Kidney (tissue), 14 donors: ENCODE measurements around the gene FAM227B. TPM values are rescaled to one million over a fixed set of nuclear protein-coding genes. Genes with fewer than 3 reads are reported as not detected.

Experiments
- DNase-seq, 5 donors: peaks; one replicate each; pipeline ENCODE4 v3.0.0-alpha.2; 2013 to 2020
- FAIRE-seq: peaks from 2 replicates; lab custom pipeline; 2012; peaks lifted over from hg19 to GRCh38; lab: Jason Lieb, UNC
- H3K27ac ChIP-seq, 2 donors: one replicate each; pipeline ENCODE4 v1.7.0; 2013; ENCODE audit warnings: low read depth in 2 of 2, low read length in 2 of 2, inconsistent platforms in 1 of 2
- H3K27me3 ChIP-seq: one replicate; pipeline ENCODE4 v1.7.1; 2013; ENCODE audit warnings: low read length, inconsistent platforms; ENCODE audit not compliant: control insufficient read depth, insufficient read depth
- H3K36me3 ChIP-seq, 3 donors: one replicate each; pipeline versions ENCODE4 v1.7.0 to v1.7.1; 2013; ENCODE audit warnings: low read length in 3 of 3, control low read depth in 1 of 3, inconsistent platforms in 1 of 3; ENCODE audit not compliant: insufficient read depth in 3 of 3, control insufficient read depth in 2 of 3
- H3K4me1 ChIP-seq, 3 donors: one replicate each; pipeline versions ENCODE4 v1.7.0 to v1.7.1; 2013; ENCODE audit warnings: low read length in 3 of 3, inconsistent platforms in 1 of 3, low read depth in 1 of 3; ENCODE audit not compliant: control insufficient read depth in 2 of 3, insufficient read depth in 2 of 3
- H3K4me3 ChIP-seq, 3 donors: one replicate each; pipeline versions ENCODE4 v1.7.0 to v1.8.1; 2013; ENCODE audit warnings: low read length in 3 of 3, control low read depth in 1 of 3, inconsistent platforms in 1 of 3
- H3K9ac ChIP-seq, 3 donors: one replicate each; pipeline versions ENCODE4 v1.7.0 to v1.7.1; 2013; ENCODE audit warnings: low read length in 3 of 3, control low read depth in 1 of 3, inconsistent platforms in 1 of 3
- H3K9me3 ChIP-seq, 3 donors: one replicate each; pipeline versions ENCODE4 v1.7.0 to v1.7.1; 2013; ENCODE audit warnings: low read length in 3 of 3, control low read depth in 1 of 3, inconsistent platforms in 1 of 3; ENCODE audit not compliant: control insufficient read depth in 2 of 3, insufficient read depth in 1 of 3
- CTCF ChIP-seq: IDR thresholded peaks from 3 replicates; pipeline ENCODE4 v1.5.1; 2012; ENCODE audit warnings: mild to moderate bottlenecking, moderate library complexity, borderline replicate concordance; ENCODE audit not compliant: insufficient read depth; ENCODE audit errors: extremely low read depth
- intact Hi-C: fragments of 100-400 bp; cut with DNase I; formaldehyde crosslinking; loops from one replicate; pipeline ENCODE4 v1.11.1; 2022
- polyA plus RNA-seq: library from polyadenylated mRNA; stranded (reverse); fragments of 350-450 nt; fragmentation: Illumina TruSeq; extraction: RNeasy Lipid Tissue Mini Kit (QIAGEN cat#74804); gene quantifications from one replicate; pipeline ENCODE4 v1.2.3, GENCODE V29; 2014; ENCODE audit warnings: low read depth, low replicate concordance; ENCODE audit not compliant: insufficient read depth
- total RNA-seq: library from RNA; stranded (reverse); fragmentation: NEBNext Ultra II Directional; extraction: Animal tissue kit (Norgen Biotek cat#: 25700); gene quantifications from one replicate; pipeline ENCODE4 v1.2.1, GENCODE V29; 2021
- donor health status: control.
- donor health status: control.
- donor health status: control.
- donor health status: control.
- donor health status: control.
- donor health status: DM: yes; HTN: yes; CAD: no.
- donor health status: Normal renal cell carcinoma (clear cell type).

FAM227B gene
- total and polyA plus RNA-seq, 2 donors from 2014 or later: 11.7 to 12.2 TPM

DNA sequence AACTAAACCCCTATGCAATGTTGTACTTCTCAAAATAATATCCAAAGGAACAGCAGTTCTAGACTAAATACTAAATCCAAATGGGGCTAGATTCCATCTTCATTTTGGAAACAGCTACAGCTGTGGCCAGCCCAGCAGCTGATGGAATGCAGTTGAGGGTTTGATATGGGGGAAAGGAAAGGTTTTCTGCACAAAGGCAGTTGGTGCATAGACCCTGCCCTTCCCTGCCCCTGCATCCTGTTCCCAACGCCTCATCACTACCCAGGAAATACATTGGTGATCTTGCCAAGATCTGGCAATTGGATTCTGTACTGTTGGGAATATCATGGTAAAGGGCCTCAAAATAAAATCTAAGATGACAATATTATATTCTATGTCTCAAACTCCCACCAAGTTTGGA is 44.1 kb upstream of the FAM227B start:
- H3K27ac ChIP-seq: no peak overlapping the region
- FAIRE-seq (no peak), DNase-seq (no peak)
- H3K36me3 ChIP-seq: no peaks in the 10 kb centered on the region
- H3K27me3 ChIP-seq: no peaks in the 10 kb centered on the region
- TF ChIP-seq CTCF: no peak
- H3K4me3 ChIP-seq: no peak overlapping the region
- no peak overlapping the region for H3K9ac ChIP-seq
- no peaks in the 10 kb centered on the region for H3K4me1 ChIP-seq
- intact Hi-C loops: no loop called here
- no peaks in the 10 kb centered on the region for H3K9me3 ChIP-seq

DNA sequence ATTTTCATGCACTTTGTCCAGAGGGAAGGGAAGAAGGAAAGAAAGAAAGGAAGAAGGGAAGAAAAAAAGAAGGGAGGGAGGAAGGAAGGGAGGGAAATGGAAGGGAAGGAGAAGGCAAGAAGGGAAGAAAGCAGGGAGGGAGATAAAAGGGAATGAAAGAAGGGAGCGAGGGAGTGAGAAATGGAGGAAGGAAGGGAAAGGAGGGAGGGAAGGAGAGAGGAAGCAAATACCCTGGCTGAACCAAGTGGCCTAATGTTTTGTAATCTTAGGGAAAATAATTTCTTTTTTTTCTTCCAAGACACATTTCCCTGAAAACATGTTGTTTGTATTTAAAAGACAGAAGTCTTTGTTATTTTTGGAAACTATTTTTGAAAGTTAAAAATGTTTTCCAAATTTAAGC is 36.1 kb upstream of the FAM227B start:
- TF ChIP-seq CTCF: no peak
- intact Hi-C loops: no loop called here
- H3K27ac ChIP-seq: no peak overlapping the region
- FAIRE-seq: no peak
- H3K9me3 ChIP-seq: peaks cover 0 to 20% (median 0%) of the 10 kb centered on the region in 3 donors
- no peaks in the 10 kb centered on the region for H3K36me3 ChIP-seq
- no peak for DNase-seq
- no peak overlapping the region for H3K4me3 ChIP-seq
- no peak overlapping the region for H3K9ac ChIP-seq
- H3K27me3 ChIP-seq: no peaks in the 10 kb centered on the region
- no peaks in the 10 kb centered on the region for H3K4me1 ChIP-seq

- no peaks in the 10 kb centered on the region for H3K36me3 ChIP-seq
- H3K27ac ChIP-seq: no peak overlapping the region
- FAIRE-seq: no peak
- no peak overlapping the region for H3K9ac ChIP-seq
- no peak overlapping the region for H3K4me3 ChIP-seq
- no peak for DNase-seq
- no peak for TF ChIP-seq CTCF
- H3K4me1 ChIP-seq: no peaks in the 10 kb centered on the region
- H3K9me3 ChIP-seq: peaks cover 0 to 20% (median 0%) of the 10 kb centered on the region in 3 donors
- intact Hi-C loops: no loop called here
- no peaks in the 10 kb centered on the region for H3K27me3 ChIP-seq
These were observed 32.3 kb upstream of the FAM227B start for GRCh38 chr15:49652922-49653321.

- Histone ChIP-seq H3K9ac (no peak overlapping the region), H3K4me1 (peaks cover 2 to 4% (median 4%) of the 10 kb centered on the region in 3 donors), H3K9me3 (peaks cover 0 to 20% (median 0%) of the 10 kb centered on the region in 3 donors), H3K27me3 (no peaks in the 10 kb centered on the region), H3K4me3 (no peak overlapping the region), H3K27ac (no peak overlapping the region), H3K36me3 (no peaks in the 10 kb centered on the region)
- no peak for TF ChIP-seq CTCF
- intact Hi-C loops: no loop called here
- FAIRE-seq (no peak), DNase-seq (peak in 2 of 5 donors; percentile 52 to 60)
These were observed 30.1 kb upstream of the FAM227B start for GRCh38 chr15:49650676-49651075.
